H1 (cell line): ENCODE measurements around the gene GBF1. TPM values are rescaled to one million over a fixed set of nuclear protein-coding genes. Genes with fewer than 3 reads are reported as not detected.

Experiments used
- CTCF ChIA-PET: fragments of 300-600 bp; sonication (Branson Sonifier 250); formaldehyde crosslinking; loops from one replicate; lab custom pipeline; 2021; ENCODE audit not compliant: partially characterized antibody; lab: Charles Lee
- POLR2A ChIA-PET: fragments of 300-600 bp; sonication (Branson Sonifier 250); formaldehyde crosslinking; loops from one replicate; lab custom pipeline; 2021; ENCODE audit warnings: inconsistent platforms; ENCODE audit not compliant: partially characterized antibody; lab: Charles Lee
- DNase-seq, 2 experiments: peaks; one replicate each; pipeline versions ENCODE4 v3.0.0 to v3.0.0-alpha.2; 2010 to 2022; ENCODE audit warnings: low spot score in 2 of 2, low read depth in 1 of 2, mixed read lengths in 1 of 2
- FAIRE-seq: peaks from 2 replicates; lab custom pipeline; 2011; peaks lifted over from hg19 to GRCh38; lab: Jason Lieb, UNC
- H2AFZ ChIP-seq: 2 replicates; pipeline ENCODE4 v1.8.1; 2012; ENCODE audit warnings: low read length, inconsistent platforms
- H2AK5ac ChIP-seq: 2 replicates; pipeline ENCODE4 v1.6.1; 2013; ENCODE audit warnings: low read depth, low read length
- H2BK120ac ChIP-seq: replicated peaks from 2 replicates; pipeline ENCODE3; 2013; ENCODE audit warnings: low read depth, low read length, inconsistent platforms
- H2BK12ac ChIP-seq: 2 replicates; pipeline ENCODE4 v1.6.1; 2013; ENCODE audit warnings: low read depth, low read length
- H2BK15ac ChIP-seq: 2 replicates; pipeline ENCODE4 v1.6.1; 2013; ENCODE audit warnings: low read length
- H2BK20ac ChIP-seq: 2 replicates; pipeline ENCODE4 v1.6.1; 2013; ENCODE audit warnings: low read length
- H2BK5ac ChIP-seq: 2 replicates; pipeline ENCODE4 v1.6.1; 2013; ENCODE audit warnings: low read depth, low read length
- H3K14ac ChIP-seq: 2 replicates; pipeline ENCODE4 v1.6.1; 2013; ENCODE audit warnings: inconsistent platforms; ENCODE audit not compliant: insufficient read length
- H3K18ac ChIP-seq: 2 replicates; pipeline ENCODE4 v1.6.1; 2013; ENCODE audit warnings: low read length; ENCODE audit errors: extremely low read depth
- H3K23ac ChIP-seq: 2 replicates; pipeline ENCODE4 v1.6.1; 2013; ENCODE audit warnings: inconsistent platforms; ENCODE audit not compliant: insufficient read length
- H3K23me2 ChIP-seq: 2 replicates; pipeline ENCODE4 v1.6.1; 2013; ENCODE audit warnings: low read depth, low read length
- H3K27ac ChIP-seq: 2 replicates; pipeline ENCODE4 v1.6.1; 2011; ENCODE audit warnings: low read depth, low read length, inconsistent platforms
- H3K27me3 ChIP-seq, 4 experiments: replicated peaks in 1 of 4; 1 replicate in 1 of 4; 2 replicates in 3 of 4; pipeline versions ENCODE4 v1.6.1 to v1.8.1; 2011 to 2013; ENCODE audit warnings: low read length in 3 of 4, mild to moderate bottlenecking in 3 of 4, inconsistent platforms in 2 of 4, mixed read lengths in 2 of 4, moderate library complexity in 1 of 4; ENCODE audit not compliant: control insufficient read depth in 3 of 4, insufficient read depth in 3 of 4; ENCODE audit errors: extremely low read depth in 1 of 4
- H3K36me3 ChIP-seq, 4 experiments: 2 replicates each; pipeline versions ENCODE4 v1.6.1 to v1.8.1; 2011 to 2013; ENCODE audit warnings: mild to moderate bottlenecking in 4 of 4, low read length in 3 of 4, moderate library complexity in 2 of 4, control low read depth in 1 of 4, inconsistent platforms in 1 of 4; ENCODE audit not compliant: insufficient read depth in 4 of 4, control insufficient read depth in 2 of 4
- H3K4ac ChIP-seq: replicated peaks from 2 replicates; pipeline ENCODE3; 2013; ENCODE audit warnings: low read length, low read depth, mixed read lengths, inconsistent platforms; ENCODE audit not compliant: insufficient read length
- H3K4me1 ChIP-seq, 4 experiments: replicated peaks in 1 of 4; 1 replicate in 1 of 4; 2 replicates in 3 of 4; pipeline versions ENCODE4 v1.6.1 to v1.8.1; 2011 to 2013; ENCODE audit warnings: low read length in 3 of 4, inconsistent platforms in 2 of 4, mixed read lengths in 1 of 4; ENCODE audit not compliant: insufficient read depth in 4 of 4, control insufficient read depth in 3 of 4
- H3K4me2 ChIP-seq, 2 experiments: 2 replicates each; pipeline versions ENCODE4 v1.6.1 to v1.8.1; 2011 to 2013; ENCODE audit warnings: low read depth in 2 of 2, low read length in 2 of 2, control low read depth in 1 of 2, inconsistent platforms in 1 of 2, mild to moderate bottlenecking in 1 of 2; ENCODE audit not compliant: insufficient read depth in 1 of 2
- H3K4me3 ChIP-seq, 4 experiments: fragments of 200-600, 300-600 bp in 1 of 4; sonication (generic), shearing (Covaris generic), sonication (Bioruptor Twin) in 1 of 4; 2 replicates each; pipeline versions ENCODE4 v1.5.1 to v1.8.1; 2011 to 2016; ENCODE audit warnings: low read length in 4 of 4, low read depth in 3 of 4, control low read depth in 2 of 4, inconsistent platforms in 2 of 4, mild to moderate bottlenecking in 2 of 4, mixed read lengths in 1 of 4, moderate library complexity in 1 of 4; ENCODE audit not compliant: insufficient read depth in 2 of 4; ENCODE audit errors: extremely low read depth in 1 of 4
- H3K56ac ChIP-seq: replicated peaks from 2 replicates; pipeline ENCODE3; 2013; ENCODE audit warnings: low read depth, mild to moderate bottlenecking, mixed read lengths, low read length, inconsistent platforms; ENCODE audit not compliant: insufficient read length
- H3K79me1 ChIP-seq: 2 replicates; pipeline ENCODE4 v1.6.1; 2013; ENCODE audit warnings: low read depth, low read length, control low read depth
- H3K79me2 ChIP-seq, 2 experiments: 2 replicates each; pipeline versions ENCODE4 v1.6.1 to v1.8.1; 2012 to 2013; ENCODE audit warnings: low read length in 2 of 2, mild to moderate bottlenecking in 2 of 2, inconsistent platforms in 1 of 2; ENCODE audit not compliant: insufficient read depth in 2 of 2, control insufficient read depth in 1 of 2
- H3K9ac ChIP-seq, 4 experiments: replicated peaks in 1 of 4; 1 replicate in 1 of 4; 2 replicates in 3 of 4; pipeline versions ENCODE4 v1.6.1 to v1.8.1; 2011 to 2013; ENCODE audit warnings: low read depth in 3 of 4, low read length in 3 of 4, control low read depth in 2 of 4, mild to moderate bottlenecking in 2 of 4, moderate library complexity in 2 of 4, inconsistent platforms in 1 of 4; ENCODE audit errors: extremely low read depth in 1 of 4
- H3K9me3 ChIP-seq, 2 experiments: 2 replicates each; pipeline versions ENCODE4 v1.6.1 to v1.8.1; 2012 to 2013; ENCODE audit warnings: mild to moderate bottlenecking in 2 of 2, moderate library complexity in 2 of 2, control low read depth in 1 of 2, inconsistent platforms in 1 of 2, low read depth in 1 of 2, low read length in 1 of 2, mixed read lengths in 1 of 2; ENCODE audit not compliant: insufficient read depth in 2 of 2
- H4K20me1 ChIP-seq, 2 experiments: replicated peaks in 1 of 2; 2 replicates each; pipeline versions ENCODE3 to v1.8.1; 2011 to 2013; ENCODE audit warnings: inconsistent platforms in 2 of 2, low read length in 2 of 2, mild to moderate bottlenecking in 1 of 2; ENCODE audit not compliant: insufficient read depth in 2 of 2, control insufficient read depth in 1 of 2
- H4K5ac ChIP-seq: 2 replicates; pipeline ENCODE4 v1.6.1; 2013; ENCODE audit warnings: low read length, low read depth, mixed read lengths, inconsistent platforms; ENCODE audit not compliant: insufficient read length
- H4K8ac ChIP-seq: 2 replicates; pipeline ENCODE4 v1.8.0; 2013; ENCODE audit warnings: mild to moderate bottlenecking, moderate library complexity, low read length, inconsistent platforms; ENCODE audit not compliant: insufficient read depth; ENCODE audit errors: extremely low read depth
- H4K91ac ChIP-seq: replicated peaks from 2 replicates; pipeline ENCODE3; 2013; ENCODE audit warnings: low read length, mixed read lengths, inconsistent platforms; ENCODE audit not compliant: insufficient read length
- ASH2L ChIP-seq: fragments of 200-600, 300-600 bp; sonication (generic); IDR thresholded peaks from one replicate; pipeline ENCODE4 v1.7.1; 2017; ENCODE audit warnings: low read length
- CHD2 ChIP-seq: IDR thresholded peaks from 2 replicates; pipeline ENCODE4 v1.6.1; 2012; ENCODE audit warnings: low read length, improper control_type of control experiment
- GABPA ChIP-seq: IDR thresholded peaks from 2 replicates; pipeline ENCODE4 v1.6.1; 2011; ENCODE audit warnings: mild to moderate bottlenecking, low read length, moderate library complexity, borderline replicate concordance; ENCODE audit not compliant: insufficient read depth
- HDAC2 ChIP-seq, 2 experiments: fragments of 300-600 bp in 1 of 2; sonication (generic) in 1 of 2; IDR thresholded peaks; 2 replicates each; pipeline ENCODE4 v1.6.1; 2011 to 2012; ENCODE audit warnings: low read depth in 2 of 2, low read length in 2 of 2, mild to moderate bottlenecking in 2 of 2, moderate library complexity in 2 of 2, borderline replicate concordance in 1 of 2, inconsistent platforms in 1 of 2
- JUN ChIP-seq: IDR thresholded peaks from 2 replicates; pipeline ENCODE4 v1.6.1; 2011; ENCODE audit warnings: low read depth, mild to moderate bottlenecking, improper control_type of control experiment, low read length
- KDM5A ChIP-seq: fragments of 200-600 bp; IDR thresholded peaks from 2 replicates; pipeline ENCODE4 v1.7.1; 2012; ENCODE audit warnings: mild to moderate bottlenecking, low read length, inconsistent platforms, mixed read lengths
- MAFK ChIP-seq: IDR thresholded peaks from 2 replicates; pipeline ENCODE4 v1.6.1; 2012; ENCODE audit warnings: low read depth, mild to moderate bottlenecking, improper control_type of control experiment, low read length
- NANOG ChIP-seq: IDR thresholded peaks from 2 replicates; pipeline ENCODE4 v1.6.1; 2011; ENCODE audit warnings: low read length, low read depth, mild to moderate bottlenecking, inconsistent platforms; ENCODE audit not compliant: insufficient read depth, poor library complexity, severe bottlenecking
- PHF8 ChIP-seq: fragments of 200-600 bp; sonication (generic); conservative IDR thresholded peaks from 2 replicates; pipeline ENCODE4 v1.7.1; 2012; ENCODE audit warnings: low read depth, mild to moderate bottlenecking, inconsistent platforms, low read length, moderate library complexity
- POLR2A ChIP-seq, 2 experiments: IDR thresholded peaks; 1 replicate in 1 of 2; 2 replicates in 1 of 2; pipeline ENCODE4 v1.6.1; 2011; ENCODE audit warnings: low read depth in 2 of 2, low read length in 2 of 2, mild to moderate bottlenecking in 2 of 2; ENCODE audit errors: control extremely low read depth in 1 of 2
- POU5F1 ChIP-seq: IDR thresholded peaks from 2 replicates; pipeline ENCODE4 v1.6.1; 2011; ENCODE audit warnings: low read depth, mild to moderate bottlenecking, low read length, moderate library complexity
- SIX5 ChIP-seq: IDR thresholded peaks from 2 replicates; pipeline ENCODE4 v1.6.1; 2011; ENCODE audit warnings: mild to moderate bottlenecking, low read depth, low read length
- SUZ12 ChIP-seq: fragments of 200-600 bp; sonication (generic); IDR thresholded peaks from 2 replicates; pipeline ENCODE4 v1.6.1; 2012; ENCODE audit warnings: mild to moderate bottlenecking, inconsistent platforms, low read length, moderate library complexity, mixed read lengths
- WGBS, 2 experiments: shearing (Covaris generic) in 1 of 2; methylation state at CpG; one replicate each; pipeline versions ENCODE4 v1.1.6 to v1.1.7; 2013 to 2015; ENCODE audit warnings: low lambda C conversion rate in 2 of 2, mixed read lengths in 2 of 2, inconsistent platforms in 1 of 2, low coverage in 1 of 2, missing lambda C conversion rate in 1 of 2; ENCODE audit not compliant: insufficient replicate concordance in 2 of 2, insufficient coverage in 1 of 2, insufficient read length in 1 of 2; ENCODE audit errors: extremely low coverage in 1 of 2, missing lambda C conversion rate in 1 of 2; 5-methylcytosine and 5-hydroxymethylcytosine counted together
- polyA plus RNA-seq, 7 experiments: library from polyadenylated mRNA; depleted of rRNA in 3 of 7; stranded (reverse) in 5 of 7; unstranded in 2 of 7; fragments of >200 nt in 5 of 7; fragments of 200-250 nt in 2 of 7; gene quantifications; 1 replicate in 5 of 7; 2 replicates in 1 of 7; 4 replicates in 1 of 7; pipeline versions ENCODE4 v1.2.1 to v1.2.3, GENCODE V29; 2011 to 2013; ENCODE audit warnings: missing spikeins in 2 of 7, mixed read lengths in 2 of 7
- total RNA-seq: library from RNA; stranded (reverse); fragmentation: NEBNext Ultra II Directional; extraction: Animal tissue kit (Norgen Biotek cat#: 25700); gene quantifications from 2 replicates; pipeline ENCODE4 v1.2.1, GENCODE V29; 2021
- TF ChIP-seq, protein P1 (sequence below): IDR thresholded peaks from 2 replicates; pipeline ENCODE4 v1.6.1; 2012; ENCODE audit warnings: inconsistent platforms

The GBF1 gene
- total and polyA plus RNA-seq, 2 of the 8 experiments (the other 6 are each of a cell fraction or from before 2014, with no cell fraction given), result 11.0 to 25.5 TPM

DNA sequence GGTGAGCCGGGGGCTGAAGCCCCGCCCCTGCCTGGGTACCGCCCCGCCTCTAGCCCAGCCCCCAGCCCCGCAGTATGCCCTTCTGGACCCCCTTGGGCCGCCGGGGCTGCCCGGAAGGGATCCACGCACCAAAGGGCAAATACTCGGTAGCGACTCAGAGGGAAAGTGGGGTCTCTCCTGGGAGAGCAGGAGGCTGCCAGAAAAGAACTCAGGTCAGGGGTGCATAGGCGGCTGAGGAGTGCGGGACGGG lies 176.1 kb downstream of the GBF1 start:
- peak overlapping the region; percentile 87 for H4K8ac ChIP-seq
- H2BK120ac ChIP-seq, result no peak overlapping the region
- H3K23me2 ChIP-seq, result peaks cover 32% of the 10 kb centered on the region
- 0% methylated on average over 10 of the region's 14 CpGs; no CpG with 5 or more reads in 1 of the 2 experiments for WGBS, 2 experiments
- H3K14ac ChIP-seq, result no peak overlapping the region
- H3K79me1 ChIP-seq, result no peaks in the 10 kb centered on the region
- H3K9ac ChIP-seq, result peak overlapping the region in 2 of 4 experiments; percentile 78 to 80; a peak in 4 of 7 replicates
- no peak overlapping the region for H2AFZ ChIP-seq
- no peak overlapping the region for H4K5ac ChIP-seq
- POLR2A ChIA-PET, result interaction anchor here (0.6 to 7.9 kb wide), 17 partner anchors 9 to 306 kb away, joined by 3 to 56 read pairs (median 5); partner anchors contain the start of genes C10orf95, CUEDC2 and NFKB2
- no peak overlapping the region for H3K4ac ChIP-seq
- H3K9me3 ChIP-seq, result no peaks in the 10 kb centered on the region
- no peak overlapping the region for H2AK5ac ChIP-seq
- 0 out of 8 replicates have a peak, but pooled peaks cover 0 to 3% (median 0%) of the 10 kb centered on the region in 4 experiments for H3K36me3 ChIP-seq
- no peak overlapping the region for H4K91ac ChIP-seq
- H3K23ac ChIP-seq, result no peak overlapping the region
- no peak overlapping the region for H2BK15ac ChIP-seq
- H3K4me2 ChIP-seq, result peak overlapping the region; percentile 88 to 100
- CTCF ChIA-PET, result interaction anchor here (0.7 to 9.5 kb wide), 19 partner anchors 10 to 190 kb away, joined by 3 to 78 read pairs (median 14); partner anchors contain the start of genes C10orf95 and CUEDC2
- H3K4me3 ChIP-seq, result peak overlapping the region; percentile 74 to 92 (median 80)
- H3K27me3 ChIP-seq, result no peaks in the 10 kb centered on the region
- no peak overlapping the region for H2BK20ac ChIP-seq
- DNase-seq (peak in 1 of 2 experiments; percentile 89), FAIRE-seq (no peak)
- peaks cover 5 to 9% of the 10 kb centered on the region in 2 experiments for H4K20me1 ChIP-seq
- H3K27ac ChIP-seq, result no peak overlapping the region
- H3K56ac ChIP-seq, result peak overlapping the region; percentile 51
- peaks cover 0 to 23% (median 10%) of the 10 kb centered on the region in 4 experiments; a peak in 5 of 7 replicates for H3K4me1 ChIP-seq
- no peaks in the 10 kb centered on the region for H3K79me2 ChIP-seq
- no peak overlapping the region; the same call in 1 of the 2 replicates for H3K18ac ChIP-seq
- peak overlapping the region; percentile 88; the same call in 1 of the 2 replicates for H2BK5ac ChIP-seq
- H2BK12ac ChIP-seq, result no peak overlapping the region
- TF ChIP-seq KDM5A (no peak), PHF8 (0 out of 2 replicates have a peak, but pooled peaks have one; percentile 11), NANOG (no peak), GABPA (no peak), SUZ12 (no peak), ASH2L (peak; percentile 4), HDAC2 (IDR thresholded peaks at IDR 0.05; ENCODE audit: borderline replicate concordance in 1 of 2, low read depth in 2 of 2, low read length in 2 of 2) (no peak), CHD2 (no peak), POLR2A (IDR thresholded peaks at IDR 0.05; ENCODE audit: control extremely low read depth in 1 of 2, low read depth in 2 of 2, low read length in 2 of 2) (no peak), MAFK (no peak), SIX5 (no peak), POU5F1 (no peak), JUN (no peak)
- TF ChIP-seq, protein P1, sequence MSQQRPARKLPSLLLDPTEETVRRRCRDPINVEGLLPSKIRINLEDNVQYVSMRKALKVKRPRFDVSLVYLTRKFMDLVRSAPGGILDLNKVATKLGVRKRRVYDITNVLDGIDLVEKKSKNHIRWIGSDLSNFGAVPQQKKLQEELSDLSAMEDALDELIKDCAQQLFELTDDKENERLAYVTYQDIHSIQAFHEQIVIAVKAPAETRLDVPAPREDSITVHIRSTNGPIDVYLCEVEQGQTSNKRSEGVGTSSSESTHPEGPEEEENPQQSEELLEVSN, result no peak
